HG03045 (cell line): ENCODE data around the gene CDH24.
"Not testable (repeated sequence)": the region's sequence is repeated elsewhere in the genome, so short reads cannot be mapped to it uniquely, and the experiment has no call there.

Experiments used
- ATAC-seq: cut with Tn5 transposase; IDR thresholded peaks from one replicate; pipeline ENCODE4 v1.9.1; 2021; ENCODE audit warnings: mild to moderate bottlenecking, moderate library complexity; ENCODE audit not compliant: unreplicated experiment

The CDH24 gene

GRCh38 chr14:23023795-23024152 lies 33.5 kb downstream of the CDH24 start:
- ATAC-seq: no peak

DNA sequence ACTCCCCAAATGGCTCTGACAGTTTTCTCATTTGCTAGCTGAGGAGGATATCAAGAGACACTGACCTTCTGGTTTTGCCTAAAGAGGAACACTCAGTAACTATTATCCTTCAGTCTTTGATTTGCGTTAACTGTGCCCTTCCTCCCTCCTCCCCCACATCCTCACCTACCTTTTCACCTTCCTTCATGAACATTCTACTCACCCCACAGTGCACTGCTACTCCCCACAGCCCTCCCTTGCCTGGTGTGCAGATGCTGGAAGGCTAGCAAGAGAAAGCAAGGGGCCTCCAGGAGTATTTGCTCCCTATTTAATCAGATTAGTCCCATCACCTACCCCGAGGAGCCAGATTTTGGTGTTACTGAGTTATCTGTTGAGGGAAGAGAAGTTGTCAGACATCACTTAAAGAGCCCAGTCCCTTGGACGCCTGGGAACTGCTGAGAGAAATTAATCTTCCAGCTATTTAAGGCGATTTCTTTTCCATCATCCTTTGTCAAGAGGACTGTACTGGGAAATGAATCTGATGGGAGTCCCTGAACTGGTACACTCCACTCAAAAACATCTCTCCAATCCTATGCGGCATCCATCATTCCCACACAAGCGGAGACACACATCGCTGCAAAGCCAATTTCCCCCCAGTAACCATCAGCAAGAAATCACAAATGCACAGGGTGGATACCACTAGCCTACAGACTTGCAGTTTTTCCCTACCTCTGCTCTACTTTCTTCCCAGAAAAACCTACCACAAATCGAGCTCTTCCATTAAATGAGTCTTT lies 34.1 kb downstream of the CDH24 start:
- no peak for ATAC-seq

DNA sequence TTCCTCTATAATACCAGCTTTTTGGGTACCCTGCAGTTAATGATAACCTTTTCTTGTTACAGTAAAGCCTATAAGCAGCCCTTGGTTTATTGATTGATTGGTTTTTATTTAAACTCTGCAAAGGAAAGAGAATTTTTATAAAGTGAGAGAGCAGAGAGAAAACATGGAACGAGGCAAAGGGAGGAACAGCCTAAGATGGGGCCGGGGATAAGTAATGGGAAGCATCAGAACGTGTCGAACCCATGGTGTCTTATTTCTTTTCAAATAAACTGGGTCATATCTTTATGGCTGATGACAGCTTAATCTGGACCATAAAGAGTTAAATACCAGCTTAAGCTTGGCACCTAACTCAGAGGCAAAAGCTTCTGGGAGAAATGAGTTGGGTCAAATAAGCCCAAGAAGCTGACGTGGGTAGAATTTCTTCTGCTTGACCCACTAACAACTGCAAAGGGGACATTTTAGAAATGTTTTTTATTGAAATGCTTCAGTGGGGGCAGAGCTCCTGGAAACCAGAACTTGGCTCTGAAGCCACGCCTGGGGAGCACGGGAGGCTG lies 35.4 kb downstream of the CDH24 start:
- ATAC-seq: no peak

GRCh38 chr14:23021434-23021833 lies 35.9 kb downstream of the CDH24 start:
- ATAC-seq: no peak

GRCh38 chr14:23020143-23021128 lies 36.9 kb downstream of the CDH24 start:
- ATAC-seq: no peak

- no peak for ATAC-seq
These were observed 39.2 kb downstream of the CDH24 start for GRCh38 chr14:23018107-23018506.

- ATAC-seq: no peak
These were observed 40.2 kb downstream of the CDH24 start for GRCh38 chr14:23017091-23017490.

DNA sequence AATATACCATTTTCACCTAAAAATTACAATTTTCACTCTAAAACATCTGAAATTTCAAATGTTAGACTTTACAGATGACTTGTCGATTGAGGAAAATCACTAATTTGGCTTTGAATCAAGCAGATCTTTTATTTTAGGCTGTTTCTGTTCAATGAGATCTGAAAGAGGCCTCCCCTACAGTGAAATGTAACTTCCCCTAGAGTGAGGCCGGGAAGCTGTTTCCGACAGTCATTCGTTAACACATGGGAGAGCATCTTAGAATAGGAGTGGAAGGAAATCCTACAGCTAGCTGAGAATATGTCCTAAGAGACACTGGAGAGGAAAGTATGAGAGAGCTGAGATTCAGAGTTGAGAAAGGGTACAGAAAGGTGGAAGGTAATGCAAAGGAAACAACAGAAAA lies 41.7 kb downstream of the CDH24 start:
- no peak for ATAC-seq

- ATAC-seq: not testable (repeated sequence)
These were observed 43.6 kb downstream of the CDH24 start for GRCh38 chr14:23013749-23014054.

- no peak for ATAC-seq
These were observed 44.1 kb downstream of the CDH24 start for GRCh38 chr14:23013054-23013748.

- peak; percentile 39 for ATAC-seq
These were observed 47.2 kb downstream of the CDH24 start, which contains the start of gene C14orf93 for GRCh38 chr14:23009939-23010726. Gene C14orf93 (minus strand): TSS chr14:23010143. CDS start chr14:22999023, 11,120 bp downstream.

DNA sequence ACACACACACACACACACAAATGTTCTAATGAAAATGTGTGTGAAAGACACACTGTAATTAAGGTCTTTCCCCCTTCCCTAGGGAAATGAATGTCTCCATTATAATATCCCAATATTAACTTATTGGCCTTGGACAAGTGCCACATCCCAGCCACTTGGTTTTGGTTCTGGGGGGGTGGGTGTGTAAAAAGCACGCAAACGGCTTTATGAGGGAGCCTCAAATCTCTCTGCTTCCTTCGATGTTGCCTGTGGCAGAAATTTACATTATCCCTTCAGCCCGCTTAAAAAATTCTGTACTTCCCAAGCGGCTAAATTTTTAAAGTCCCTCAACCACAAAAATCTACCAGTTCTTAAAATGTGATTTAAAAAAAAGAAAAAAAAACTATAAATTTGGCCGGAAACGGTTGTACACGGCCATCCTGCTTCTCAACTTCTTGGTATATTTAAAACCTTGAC lies 47.8 kb downstream of the CDH24 start:
- no peak for ATAC-seq

DNA sequence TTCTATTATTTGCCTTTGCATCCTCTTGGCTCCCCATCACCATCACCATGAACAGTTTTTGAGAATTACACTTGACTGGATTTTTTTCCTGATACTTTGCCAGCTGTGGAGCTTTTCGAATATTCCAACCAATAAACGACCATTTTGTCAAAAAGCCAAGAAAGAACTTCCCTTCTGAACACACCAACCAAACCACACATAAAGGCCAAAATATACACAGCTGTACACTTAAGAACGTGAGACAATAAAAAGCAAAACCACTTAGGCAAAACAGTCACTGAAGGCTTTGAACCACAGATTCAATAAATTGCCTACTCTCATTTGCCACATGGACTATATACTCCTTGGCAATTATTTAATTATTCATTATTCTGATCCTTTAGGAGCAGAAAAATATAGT lies 48.5 kb downstream of the CDH24 start:
- ATAC-seq: no peak

DNA sequence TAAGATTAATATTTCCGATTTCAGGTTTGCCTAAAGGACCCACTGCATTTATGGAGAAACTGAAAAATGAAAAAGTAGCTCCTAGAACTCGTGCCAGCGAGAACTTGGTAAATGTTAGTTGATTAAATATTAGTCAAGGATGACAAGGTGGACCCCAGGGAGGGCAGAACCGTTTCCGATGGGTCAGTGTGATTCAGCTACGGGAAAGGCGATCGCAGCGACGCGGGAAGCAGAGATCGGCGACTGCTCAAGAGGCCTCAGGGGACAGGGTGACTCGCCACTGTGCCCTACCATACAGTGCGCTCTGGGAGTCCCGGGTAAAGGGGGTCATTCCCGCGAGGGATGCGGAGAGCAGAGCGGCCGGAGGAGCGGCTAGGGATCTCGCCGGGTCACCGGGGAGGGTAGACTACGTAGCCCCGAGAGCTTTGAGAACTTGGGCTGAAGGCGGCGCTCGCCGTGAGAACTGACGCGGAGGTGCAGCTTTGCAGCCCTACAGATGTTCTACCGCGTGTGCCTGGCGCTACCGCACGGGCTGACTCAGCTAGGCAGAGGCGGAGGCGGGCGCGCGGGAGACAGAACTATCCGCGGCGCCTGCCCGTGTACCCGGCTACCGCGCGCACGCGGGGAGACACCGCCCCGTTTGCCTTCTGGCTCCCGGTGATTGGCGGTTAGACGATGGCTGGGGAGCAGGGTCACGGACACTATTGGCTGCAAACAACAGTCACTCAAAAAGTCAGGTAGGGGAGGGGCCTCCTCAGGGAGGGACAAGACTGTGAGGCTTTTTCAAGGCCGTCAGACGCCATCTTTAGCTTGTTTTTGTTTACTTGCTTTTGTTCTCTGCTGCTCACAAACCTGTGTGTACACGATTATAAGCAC lies 50.5 kb downstream of the CDH24 start:
- peak; percentile 96 for ATAC-seq

GRCh38 chr14:23006188-23006534 lies 51.2 kb downstream of the CDH24 start:
- no peak for ATAC-seq

DNA sequence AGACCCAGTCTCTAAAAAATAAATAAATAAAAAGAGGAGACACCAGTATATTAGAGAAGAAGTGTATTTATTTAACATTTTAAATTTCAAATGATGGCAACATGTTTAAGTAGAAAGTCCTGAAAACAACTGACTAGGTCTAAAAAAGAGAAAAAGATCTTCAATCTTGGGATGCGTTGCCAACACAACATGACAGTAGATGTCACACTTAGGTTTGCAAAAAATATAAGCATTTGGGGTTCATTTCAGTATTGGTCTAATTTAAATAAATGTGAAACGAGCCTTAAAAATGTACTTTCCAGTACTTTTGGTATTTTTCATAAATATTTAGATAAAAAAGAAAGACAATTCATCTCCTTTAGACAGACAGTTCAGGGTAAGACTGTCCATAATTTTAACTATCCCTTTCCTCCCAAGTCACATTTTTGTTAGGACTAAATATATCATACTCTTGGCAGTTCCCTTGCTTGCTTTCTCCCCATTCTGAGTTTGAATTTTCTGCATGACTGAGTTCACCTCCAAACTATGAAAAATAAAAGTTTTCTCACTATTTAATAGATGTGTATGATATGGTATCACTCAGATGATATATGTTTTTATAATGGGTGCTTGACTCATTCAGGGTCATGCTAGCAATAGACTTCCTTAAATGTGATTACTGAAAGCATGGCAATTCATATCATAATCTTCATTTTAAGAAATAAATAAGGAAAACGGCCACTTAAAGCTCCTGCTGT lies 51.7 kb downstream of the CDH24 start:
- ATAC-seq: no peak

- ATAC-seq: not testable (repeated sequence)
These were observed 53.0 kb downstream of the CDH24 start for GRCh38 chr14:23004274-23004673.

GRCh38 chr14:23002592-23002991 lies 54.7 kb downstream of the CDH24 start:
- no peak for ATAC-seq

DNA sequence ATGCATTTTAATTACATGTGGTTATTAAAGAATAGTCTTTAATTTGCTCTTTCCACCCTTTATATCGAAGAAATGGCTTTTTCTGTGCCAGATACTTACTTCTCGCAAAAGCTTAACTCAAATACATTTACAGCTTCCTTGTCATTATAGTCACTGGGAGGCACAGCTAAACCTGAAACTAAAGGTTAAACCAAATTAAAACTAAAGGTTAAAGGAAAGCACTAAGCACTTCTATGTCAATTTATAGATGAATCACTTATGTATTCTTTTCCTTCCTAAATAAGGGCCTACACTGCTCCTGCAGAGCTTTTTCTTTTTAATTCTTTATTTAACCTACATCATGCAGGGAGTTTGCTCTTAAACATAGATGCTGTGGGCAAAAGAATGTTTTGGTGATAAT lies 56.5 kb downstream of the CDH24 start:
- ATAC-seq: no peak
